Uterus (tissue), 4 donors: Measurements from ENCODE around the gene SELENOS. TPM values are rescaled to one million over a fixed set of nuclear protein-coding genes. Genes with fewer than 3 reads are reported as not detected.
A peak's percentile ranks its signal among the peaks of the same experiment; 100 is the strongest.

ENCODE experiments used
- DNase-seq, 2 donors: peaks; one replicate each; pipeline ENCODE4 v3.0.0-alpha.2; 2019 to 2020
- H3K27ac ChIP-seq, 2 donors: fragments of 200-600 bp; sonication (generic); 1 replicate in 1 of 2; 2 replicates in 1 of 2; pipeline ENCODE4 v1.5.1; 2016 to 2018
- H3K27me3 ChIP-seq, 2 donors: fragments of 200-600 bp; sonication (generic); one replicate each; pipeline ENCODE4 v1.5.1; 2018 to 2019; ENCODE audit warnings: control low read depth in 1 of 2
- H3K36me3 ChIP-seq, 2 donors: fragments of 200-600 bp; sonication (generic); one replicate each; pipeline ENCODE4 v1.5.1; 2019; ENCODE audit warnings: control low read depth in 1 of 2
- H3K4me1 ChIP-seq, 2 donors: fragments of 200-600 bp; sonication (generic); one replicate each; pipeline ENCODE4 v1.5.1; 2018 to 2019; ENCODE audit warnings: control low read depth in 1 of 2
- H3K4me3 ChIP-seq, 2 donors: fragments of 200-600 bp; sonication (generic); 1 replicate in 1 of 2; 2 replicates in 1 of 2; pipeline ENCODE4 v1.5.1; 2018 to 2019; ENCODE audit warnings: mild to moderate bottlenecking in 1 of 2
- H3K9me3 ChIP-seq, 2 donors: fragments of 200-600 bp; sonication (generic); one replicate each; pipeline ENCODE4 v1.5.1; 2019; ENCODE audit warnings: control low read depth in 1 of 2
- POLR2A ChIP-seq, 2 donors: fragments of 450-650 bp; IDR thresholded peaks; one replicate each; pipeline ENCODE4 v1.6.1; 2016; ENCODE audit warnings: antibody characterized with exemption in 2 of 2, mild to moderate bottlenecking in 1 of 2, moderate library complexity in 1 of 2
- intact Hi-C: fragments of 100-400 bp; cut with DNase I; formaldehyde crosslinking; loops from one replicate; pipeline ENCODE4 v1.15.1; 2023; ENCODE audit warnings: low total_unique reads
- total RNA-seq, 4 donors: library from RNA; depleted of rRNA in 3 of 4; stranded (reverse); fragments of >200 nt in 3 of 4; gene quantifications; one replicate each; pipeline versions ENCODE4 v1.1.0 to v1.2.4, GENCODE V29; 2014 to 2023
- TF ChIP-seq, protein P1 (sequence below), 4 experiments: fragments of 200-600 bp in 2 of 4; fragments of 450-650 bp in 2 of 4; sonication (generic) in 2 of 4; IDR thresholded peaks; one replicate each; pipeline ENCODE4 v1.5.1; 2016 to 2019; ENCODE audit warnings: antibody characterized with exemption in 4 of 4, mild to moderate bottlenecking in 2 of 4, moderate library complexity in 1 of 4
- donor health status: DM: yes; HTN: yes; CAD: no.

The SELENOS gene
- total RNA-seq, 4 donors from 2014 or later: 36.9 to 90.0 (median 56.3) TPM

DNA sequence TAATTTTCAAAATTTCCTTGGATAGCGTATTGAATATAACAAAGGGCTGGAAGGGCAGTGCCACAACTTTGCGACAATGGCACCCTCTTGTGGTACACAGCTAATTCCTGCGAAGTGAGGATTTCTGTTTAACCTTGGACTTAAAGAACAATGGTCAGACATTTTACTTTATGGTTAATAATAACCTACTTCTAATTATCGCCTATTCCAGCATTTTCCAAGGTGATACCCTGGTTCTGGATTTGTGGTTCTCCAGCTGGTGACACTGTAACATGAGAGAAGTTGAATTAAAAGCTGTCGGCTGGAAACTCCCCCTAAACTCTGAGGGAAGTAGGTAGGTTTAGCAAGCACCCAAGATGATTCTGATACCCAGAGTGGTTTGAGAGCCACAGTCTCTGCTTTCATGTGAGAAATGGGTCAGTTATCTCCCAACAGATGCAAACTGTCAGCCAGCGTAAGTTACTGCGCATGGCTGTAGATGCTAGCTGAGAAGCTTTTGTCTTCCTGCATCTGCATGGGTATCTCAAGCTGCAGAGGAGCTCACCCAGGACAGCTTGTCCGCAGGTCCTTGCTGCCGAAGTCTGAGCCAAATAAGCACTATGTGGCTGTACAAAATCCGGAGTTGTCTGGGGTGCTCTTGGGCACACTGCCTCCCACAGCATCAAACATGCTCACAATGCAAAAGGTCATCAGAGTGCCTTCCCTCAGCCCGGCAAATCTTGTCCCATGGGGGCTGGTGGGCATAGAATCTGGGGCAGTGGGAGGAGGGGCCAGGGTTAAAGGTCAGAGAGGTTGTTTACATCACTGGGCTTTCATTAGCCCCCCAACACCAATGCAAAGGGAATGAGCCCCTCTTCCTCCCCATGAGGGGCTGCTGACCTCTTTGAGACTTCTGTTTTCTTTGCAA lies 18.8 kb downstream of the SELENOS start:
- TF ChIP-seq, protein P1, sequence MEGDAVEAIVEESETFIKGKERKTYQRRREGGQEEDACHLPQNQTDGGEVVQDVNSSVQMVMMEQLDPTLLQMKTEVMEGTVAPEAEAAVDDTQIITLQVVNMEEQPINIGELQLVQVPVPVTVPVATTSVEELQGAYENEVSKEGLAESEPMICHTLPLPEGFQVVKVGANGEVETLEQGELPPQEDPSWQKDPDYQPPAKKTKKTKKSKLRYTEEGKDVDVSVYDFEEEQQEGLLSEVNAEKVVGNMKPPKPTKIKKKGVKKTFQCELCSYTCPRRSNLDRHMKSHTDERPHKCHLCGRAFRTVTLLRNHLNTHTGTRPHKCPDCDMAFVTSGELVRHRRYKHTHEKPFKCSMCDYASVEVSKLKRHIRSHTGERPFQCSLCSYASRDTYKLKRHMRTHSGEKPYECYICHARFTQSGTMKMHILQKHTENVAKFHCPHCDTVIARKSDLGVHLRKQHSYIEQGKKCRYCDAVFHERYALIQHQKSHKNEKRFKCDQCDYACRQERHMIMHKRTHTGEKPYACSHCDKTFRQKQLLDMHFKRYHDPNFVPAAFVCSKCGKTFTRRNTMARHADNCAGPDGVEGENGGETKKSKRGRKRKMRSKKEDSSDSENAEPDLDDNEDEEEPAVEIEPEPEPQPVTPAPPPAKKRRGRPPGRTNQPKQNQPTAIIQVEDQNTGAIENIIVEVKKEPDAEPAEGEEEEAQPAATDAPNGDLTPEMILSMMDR (IDR thresholded peaks at IDR 0.05): peak; percentile 83 to 93 (median 88)
- TF ChIP-seq POLR2A (IDR thresholded peaks at IDR 0.05): no peak
- H3K9me3 ChIP-seq: no peaks in the 10 kb centered on the region
- no peaks in the 10 kb centered on the region for H3K36me3 ChIP-seq
- H3K4me3 ChIP-seq: no peak overlapping the region
- H3K27me3 ChIP-seq: no peaks in the 10 kb centered on the region
- peak; percentile 61 to 66 for DNase-seq
- no peak overlapping the region for H3K27ac ChIP-seq
- intact Hi-C loops: loop anchor here (5.0 kb wide), 1 partner anchor 246 kb away; no protein-coding TSS in a partner anchor
- no peaks in the 10 kb centered on the region for H3K4me1 ChIP-seq

DNA sequence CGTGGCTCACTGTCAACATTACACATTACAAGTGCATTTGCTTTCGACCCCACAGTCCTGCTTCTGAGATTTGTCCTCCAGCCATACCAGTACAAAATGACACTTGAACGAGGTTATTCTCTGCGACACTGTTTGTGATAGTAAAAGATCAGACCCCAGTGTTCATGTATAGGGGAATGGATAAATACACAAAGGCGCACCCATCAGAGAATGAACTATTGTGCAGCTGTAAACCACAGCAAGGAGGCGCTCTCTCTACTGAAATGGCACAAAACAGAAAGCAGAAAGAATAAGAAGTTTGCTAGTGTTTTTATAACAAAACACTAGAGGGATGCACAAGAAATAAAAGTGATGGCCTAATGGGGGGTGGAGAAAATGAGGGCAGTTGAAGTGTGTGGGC lies 20.5 kb downstream of the SELENOS start:
- Histone ChIP-seq H3K27ac (no peak overlapping the region), H3K36me3 (no peaks in the 10 kb centered on the region), H3K4me1 (no peaks in the 10 kb centered on the region), H3K4me3 (no peak overlapping the region), H3K27me3 (no peaks in the 10 kb centered on the region), H3K9me3 (no peaks in the 10 kb centered on the region)
- intact Hi-C loops: loop anchor here (5.0 kb wide), 1 partner anchor 244 kb away; no protein-coding TSS in a partner anchor
- TF ChIP-seq, protein P1 (IDR thresholded peaks at IDR 0.05): no peak
- TF ChIP-seq POLR2A (IDR thresholded peaks at IDR 0.05): no peak
- no peak for DNase-seq

DNA sequence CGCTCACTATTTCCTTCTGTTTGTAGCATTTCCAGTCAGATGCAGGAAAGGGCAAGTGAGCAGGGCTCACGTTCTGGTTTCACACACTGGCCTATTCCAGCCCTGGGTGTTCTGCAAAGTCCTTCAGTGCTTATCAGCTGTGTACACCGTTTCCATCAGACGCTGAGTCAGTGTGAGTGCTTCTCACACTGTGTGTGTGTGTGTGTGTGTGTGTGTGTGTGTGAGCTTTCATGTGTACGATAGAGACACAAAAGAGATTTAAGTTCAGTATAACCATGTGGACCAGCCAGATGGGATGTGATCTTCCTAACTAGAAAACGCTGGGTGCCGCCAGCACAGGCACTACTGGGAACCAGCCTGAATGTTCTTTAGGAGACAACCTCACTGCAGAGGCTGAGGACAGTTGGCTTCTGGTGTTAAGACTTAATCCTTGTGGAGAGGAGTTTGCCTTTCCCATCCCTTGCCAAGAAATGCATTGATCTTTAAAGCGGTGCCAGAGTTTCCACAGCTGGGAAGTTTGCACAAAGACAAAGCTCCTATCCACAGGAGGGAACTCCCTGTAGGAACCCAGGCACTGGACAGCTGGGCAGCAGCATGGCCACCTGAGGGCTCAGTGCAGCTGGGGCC lies 21.6 kb downstream of the SELENOS start:
- no peaks in the 10 kb centered on the region for H3K9me3 ChIP-seq
- H3K27ac ChIP-seq: no peak overlapping the region
- H3K4me1 ChIP-seq: no peaks in the 10 kb centered on the region
- TF ChIP-seq, protein P1 (IDR thresholded peaks at IDR 0.05): no peak
- no peak for TF ChIP-seq POLR2A (IDR thresholded peaks at IDR 0.05)
- no peaks in the 10 kb centered on the region for H3K36me3 ChIP-seq
- no peaks in the 10 kb centered on the region for H3K27me3 ChIP-seq
- DNase-seq: no peak
- intact Hi-C loops: loop anchor here (5.0 kb wide), 1 partner anchor 243 kb away; no protein-coding TSS in a partner anchor
- H3K4me3 ChIP-seq: no peak overlapping the region

DNA sequence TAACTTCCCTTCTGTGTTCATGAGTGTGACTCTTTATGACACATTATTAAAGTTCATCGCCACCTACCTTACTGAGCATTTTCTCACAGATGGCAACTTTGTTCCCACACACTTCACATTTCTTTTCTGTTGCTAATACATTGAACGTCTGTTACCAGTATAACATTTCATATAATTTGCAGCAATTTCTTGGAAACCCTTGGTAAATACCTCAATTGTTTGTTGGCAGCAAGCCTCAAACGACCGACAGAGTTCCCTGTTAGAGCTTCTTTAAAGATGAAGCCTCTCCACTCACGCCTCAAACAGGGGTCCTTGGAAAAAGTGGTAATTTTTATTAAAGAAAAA lies 22.3 kb downstream of the SELENOS start:
- Histone ChIP-seq H3K9me3 (no peaks in the 10 kb centered on the region), H3K4me1 (no peaks in the 10 kb centered on the region), H3K36me3 (no peaks in the 10 kb centered on the region), H3K4me3 (no peak overlapping the region), H3K27me3 (no peaks in the 10 kb centered on the region), H3K27ac (no peak overlapping the region)
- no peak for DNase-seq
- intact Hi-C loops: loop anchor here (5.0 kb wide), 1 partner anchor 243 kb away; no protein-coding TSS in a partner anchor
- no peak for TF ChIP-seq POLR2A (IDR thresholded peaks at IDR 0.05)
- TF ChIP-seq, protein P1 (IDR thresholded peaks at IDR 0.05): no peak
